BJ (cell line): Measurements from ENCODE around the gene ZNF512. TPM values are rescaled to one million over a fixed set of nuclear protein-coding genes. Genes with fewer than 3 reads are reported as not detected.

Experiments used
- CTCF ChIA-PET: fragments of 350-600 bp; formaldehyde crosslinking; extraction: SDS; loops from one replicate; lab custom pipeline; 2021; ENCODE audit warnings: antibody characterized with exemption, inconsistent platforms; lab: Yijun Ruan, JAX
- POLR2A ChIA-PET: fragments of 300-600 bp; sonication (Branson Sonifier 250); formaldehyde crosslinking; extraction: SDS; loops from one replicate; lab custom pipeline; 2021; ENCODE audit warnings: antibody characterized with exemption; lab: Charles Lee
- DNase-seq: peaks from one replicate; pipeline ENCODE4 v3.0.0-alpha.2; 2011; ENCODE audit warnings: low read depth
- H3K27me3 ChIP-seq: 2 replicates; pipeline ENCODE4 v1.6.0; 2011; ENCODE audit warnings: low read length; ENCODE audit not compliant: control insufficient read depth, insufficient read depth
- H3K36me3 ChIP-seq: 2 replicates; pipeline ENCODE4 v1.5.1; 2011; ENCODE audit warnings: low read length; ENCODE audit not compliant: control insufficient read depth, insufficient read depth
- H3K4me3 ChIP-seq: 2 replicates; pipeline ENCODE4 v1.5.1; 2011; ENCODE audit warnings: low read depth, mild to moderate bottlenecking, control low read depth, low read length
- polyA plus RNA-seq: library from polyadenylated mRNA; depleted of rRNA; stranded (reverse); fragments of >200 nt; gene quantifications from 2 replicates; pipeline ENCODE4 v1.2.3, GENCODE V29; 2011
- TF ChIP-seq, protein P1 (sequence below): IDR thresholded peaks from 2 replicates; pipeline ENCODE4 v1.5.1; 2011; ENCODE audit warnings: low read depth, mild to moderate bottlenecking, control low read depth, inconsistent platforms, low read length, moderate library complexity; ENCODE audit not compliant: insufficient read depth

Gene ZNF512
- polyA plus RNA-seq, 1 experiment: 19.2 TPM

DNA sequence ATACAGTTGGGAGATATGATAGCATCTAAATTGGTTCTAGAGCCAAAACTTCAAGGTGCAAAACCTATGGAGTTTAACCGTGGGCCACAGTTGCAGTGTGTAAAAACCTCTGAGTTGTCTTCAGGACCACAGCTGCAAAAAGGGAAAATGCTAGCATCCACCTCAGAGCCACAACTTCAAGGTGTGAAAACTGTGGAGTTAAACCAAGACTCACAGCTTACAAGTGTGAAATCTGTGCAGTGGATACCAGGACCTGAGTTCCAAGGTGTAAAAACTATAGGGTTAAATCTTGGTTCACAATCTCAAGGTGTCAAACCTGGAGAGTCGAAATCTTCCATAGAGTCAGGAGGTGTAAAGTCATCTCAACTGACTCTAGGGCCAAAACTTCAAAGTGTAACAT lies 10.4 kb upstream of the ZNF512 start:
- CTCF ChIA-PET: no interaction called here
- no peaks in the 10 kb centered on the region for H3K36me3 ChIP-seq
- POLR2A ChIA-PET: no interaction called here
- DNase-seq: no peak
- H3K27me3 ChIP-seq: no peaks in the 10 kb centered on the region; the same call in none of the 2 replicates
- TF ChIP-seq, protein P1, sequence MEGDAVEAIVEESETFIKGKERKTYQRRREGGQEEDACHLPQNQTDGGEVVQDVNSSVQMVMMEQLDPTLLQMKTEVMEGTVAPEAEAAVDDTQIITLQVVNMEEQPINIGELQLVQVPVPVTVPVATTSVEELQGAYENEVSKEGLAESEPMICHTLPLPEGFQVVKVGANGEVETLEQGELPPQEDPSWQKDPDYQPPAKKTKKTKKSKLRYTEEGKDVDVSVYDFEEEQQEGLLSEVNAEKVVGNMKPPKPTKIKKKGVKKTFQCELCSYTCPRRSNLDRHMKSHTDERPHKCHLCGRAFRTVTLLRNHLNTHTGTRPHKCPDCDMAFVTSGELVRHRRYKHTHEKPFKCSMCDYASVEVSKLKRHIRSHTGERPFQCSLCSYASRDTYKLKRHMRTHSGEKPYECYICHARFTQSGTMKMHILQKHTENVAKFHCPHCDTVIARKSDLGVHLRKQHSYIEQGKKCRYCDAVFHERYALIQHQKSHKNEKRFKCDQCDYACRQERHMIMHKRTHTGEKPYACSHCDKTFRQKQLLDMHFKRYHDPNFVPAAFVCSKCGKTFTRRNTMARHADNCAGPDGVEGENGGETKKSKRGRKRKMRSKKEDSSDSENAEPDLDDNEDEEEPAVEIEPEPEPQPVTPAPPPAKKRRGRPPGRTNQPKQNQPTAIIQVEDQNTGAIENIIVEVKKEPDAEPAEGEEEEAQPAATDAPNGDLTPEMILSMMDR: no peak
- H3K4me3 ChIP-seq: no peak overlapping the region

DNA sequence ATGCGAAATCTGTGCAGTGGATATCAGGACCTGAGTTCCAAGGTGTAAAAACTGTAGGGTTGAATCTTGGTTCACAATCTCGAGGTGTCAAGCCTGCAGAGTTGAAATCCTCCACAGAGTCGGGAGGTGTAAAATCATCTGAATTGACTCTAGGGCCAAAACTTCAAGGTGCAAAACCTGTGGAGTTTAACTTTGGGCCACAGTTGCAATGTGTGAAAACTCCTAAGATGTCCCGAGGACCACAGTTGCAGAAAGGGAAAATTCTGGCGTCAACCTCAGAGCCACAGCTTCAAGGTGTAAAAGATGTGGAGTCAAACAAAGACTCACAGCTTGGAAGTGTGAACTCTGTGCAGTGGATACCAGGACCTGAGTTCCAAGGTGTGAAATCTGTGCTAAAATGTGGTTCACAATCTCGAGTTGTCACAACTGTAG lies 9.8 kb upstream of the ZNF512 start:
- no peaks in the 10 kb centered on the region; the same call in none of the 2 replicates for H3K27me3 ChIP-seq
- TF ChIP-seq, protein P1: no peak
- ChIA-PET CTCF (no interaction called here), POLR2A (no interaction called here)
- no peak for DNase-seq
- no peak overlapping the region for H3K4me3 ChIP-seq
- no peaks in the 10 kb centered on the region for H3K36me3 ChIP-seq

DNA sequence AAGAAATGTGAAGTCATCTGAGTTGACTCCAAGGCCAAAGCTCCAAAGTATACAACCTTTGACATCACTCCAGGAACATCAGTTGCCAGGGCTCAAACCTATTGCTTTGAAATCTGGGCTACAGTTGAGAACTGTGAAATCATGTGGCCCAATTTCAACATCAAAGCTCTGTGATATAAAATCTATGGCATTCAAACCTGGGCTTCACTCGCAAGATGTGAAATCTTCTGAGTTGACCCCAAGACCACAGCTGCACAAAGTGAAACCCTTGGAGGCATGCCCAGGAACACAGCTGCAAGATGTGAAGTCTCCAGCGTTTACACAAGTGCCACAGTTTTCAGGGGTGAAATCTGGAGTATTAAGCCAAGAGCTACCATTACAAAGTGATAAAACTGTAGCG lies 9.4 kb upstream of the ZNF512 start:
- no peak for DNase-seq
- CTCF ChIA-PET: no interaction called here
- POLR2A ChIA-PET: no interaction called here
- Histone ChIP-seq H3K27me3 (no peaks in the 10 kb centered on the region; the same call in none of the 2 replicates), H3K4me3 (no peak overlapping the region), H3K36me3 (no peaks in the 10 kb centered on the region)
- TF ChIP-seq, protein P1: no peak

DNA sequence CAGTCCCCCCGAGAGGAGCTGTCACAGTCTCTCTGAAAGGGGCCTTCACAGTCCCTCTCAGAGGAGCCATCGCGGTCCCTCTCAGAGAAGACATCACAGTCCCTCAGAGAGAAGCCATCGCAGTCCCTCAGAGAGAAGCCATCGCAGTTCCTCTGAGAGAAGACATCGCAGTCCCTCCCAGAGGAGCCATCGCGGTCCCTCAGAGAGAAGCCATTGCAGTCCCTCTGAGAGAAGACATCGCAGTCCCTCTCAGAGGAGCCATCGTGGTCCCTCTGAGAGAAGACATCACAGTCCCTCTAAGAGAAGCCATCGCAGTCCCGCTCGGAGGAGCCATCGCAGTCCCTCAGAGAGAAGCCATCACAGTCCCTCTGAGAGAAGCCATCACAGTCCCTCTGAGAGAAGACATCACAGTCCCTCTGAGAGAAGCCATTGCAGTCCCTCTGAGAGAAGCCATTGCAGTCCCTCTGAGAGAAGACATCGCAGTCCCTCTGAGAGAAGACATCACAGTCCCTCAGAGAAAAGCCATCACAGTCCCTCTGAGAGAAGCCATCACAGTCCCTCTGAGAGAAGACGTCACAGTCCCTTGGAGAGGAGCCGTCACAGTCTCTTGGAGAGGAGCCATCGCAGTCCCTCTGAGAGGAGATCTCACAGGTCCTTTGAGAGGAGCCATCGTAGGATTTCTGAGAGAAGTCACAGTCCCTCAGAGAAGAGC lies 1.3 kb upstream of the ZNF512 start:
- Histone ChIP-seq H3K27me3 (no peaks in the 10 kb centered on the region; the same call in 1 of the 2 replicates), H3K4me3 (no peak overlapping the region), H3K36me3 (no peaks in the 10 kb centered on the region; the same call in 1 of the 2 replicates)
- ChIA-PET CTCF (no interaction called here), POLR2A (no interaction called here)
- TF ChIP-seq, protein P1: no peak
- no peak for DNase-seq

DNA sequence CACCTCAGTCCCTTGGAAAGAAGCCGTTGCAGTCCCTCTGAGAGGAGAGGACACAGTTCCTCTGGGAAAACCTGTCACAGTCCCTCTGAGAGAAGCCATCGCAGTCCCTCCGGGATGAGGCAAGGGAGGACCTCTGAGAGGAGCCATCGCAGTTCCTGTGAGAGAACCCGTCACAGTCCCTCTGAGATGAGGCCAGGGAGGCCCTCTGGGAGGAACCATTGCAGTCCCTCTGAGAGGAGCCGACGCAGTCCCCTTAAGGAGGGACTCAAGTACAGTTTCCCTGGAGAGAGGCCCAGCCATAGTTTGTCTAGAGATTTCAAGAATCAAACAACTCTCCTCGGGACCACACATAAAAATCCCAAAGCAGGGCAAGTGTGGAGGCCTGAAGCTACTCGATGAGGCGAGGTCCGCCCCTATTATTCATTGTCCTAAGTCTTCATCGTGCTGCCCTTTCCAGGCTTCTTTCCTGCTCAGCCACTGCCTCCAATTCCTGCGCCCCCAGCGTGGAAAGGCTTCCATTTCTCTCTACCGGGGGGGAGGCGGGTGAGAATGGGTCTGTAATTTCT lies 630 bp upstream of the ZNF512 start:
- ChIA-PET POLR2A (no interaction called here), CTCF (no interaction called here)
- peak overlapping the region; percentile 48 for H3K4me3 ChIP-seq
- H3K27me3 ChIP-seq: no peaks in the 10 kb centered on the region; the same call in 1 of the 2 replicates
- DNase-seq: no peak
- TF ChIP-seq, protein P1: no peak
- no peaks in the 10 kb centered on the region; the same call in 1 of the 2 replicates for H3K36me3 ChIP-seq
